Epithelial cell of esophagus (primary cell): ENCODE data around the gene PSMB7.

Experiments
- DNase-seq: peaks from one replicate; pipeline ENCODE4 v3.0.0; 2010; ENCODE audit warnings: low read depth
- H3K4me3 ChIP-seq: 2 replicates; pipeline ENCODE4 v1.5.1; 2011; ENCODE audit warnings: mild to moderate bottlenecking, low read length, control low read depth
- CTCF ChIP-seq: IDR thresholded peaks from 2 replicates; pipeline ENCODE4 v1.5.1; 2011; ENCODE audit warnings: low read depth, mild to moderate bottlenecking, low read length, control low read depth, inconsistent platforms; ENCODE audit not compliant: insufficient read depth; ENCODE audit errors: missing control alignments

The PSMB7 gene

GRCh38 chr9:124373851-124374250 is 41.4 kb downstream of the PSMB7 start:
- H3K4me3 ChIP-seq: no peak overlapping the region
- TF ChIP-seq CTCF: no peak
- DNase-seq: no peak

GRCh38 chr9:124373386-124373785 is 41.9 kb downstream of the PSMB7 start:
- H3K4me3 ChIP-seq: no peak overlapping the region
- no peak for DNase-seq
- no peak for TF ChIP-seq CTCF

GRCh38 chr9:124372038-124372437 is 43.2 kb downstream of the PSMB7 start:
- no peak for TF ChIP-seq CTCF
- DNase-seq: no peak
- H3K4me3 ChIP-seq: no peak overlapping the region

- no peak for TF ChIP-seq CTCF
- no peak overlapping the region for H3K4me3 ChIP-seq
- DNase-seq: peak; percentile 49
Observed at GRCh38 chr9:124370896-124371582, 44.2 kb downstream of the PSMB7 start.

- no peak overlapping the region for H3K4me3 ChIP-seq
- no peak for DNase-seq
- TF ChIP-seq CTCF: no peak
Observed at GRCh38 chr9:124369231-124369797, 45.9 kb downstream of the PSMB7 start.

- DNase-seq: no peak
- H3K4me3 ChIP-seq: no peak overlapping the region
- no peak for TF ChIP-seq CTCF
Observed at GRCh38 chr9:124368692-124369091, 46.5 kb downstream of the PSMB7 start.
